PC-9 (cell line): ENCODE measurements around the gene C19orf25.

Experiments
- EZH2 ChIP-seq: fragments of 200-600 bp; sonication (generic); IDR thresholded peaks from 2 replicates; pipeline ENCODE4 v1.8.0; 2017; ENCODE audit warnings: antibody characterized with exemption, low read depth
- TF ChIP-seq, protein P1 (sequence below): fragments of 200-600 bp; sonication (generic); conservative IDR thresholded peaks from 2 replicates; pipeline ENCODE4 v1.6.1; 2017; ENCODE audit warnings: mixed run types, antibody characterized with exemption, mild to moderate bottlenecking, moderate library complexity

DNA sequence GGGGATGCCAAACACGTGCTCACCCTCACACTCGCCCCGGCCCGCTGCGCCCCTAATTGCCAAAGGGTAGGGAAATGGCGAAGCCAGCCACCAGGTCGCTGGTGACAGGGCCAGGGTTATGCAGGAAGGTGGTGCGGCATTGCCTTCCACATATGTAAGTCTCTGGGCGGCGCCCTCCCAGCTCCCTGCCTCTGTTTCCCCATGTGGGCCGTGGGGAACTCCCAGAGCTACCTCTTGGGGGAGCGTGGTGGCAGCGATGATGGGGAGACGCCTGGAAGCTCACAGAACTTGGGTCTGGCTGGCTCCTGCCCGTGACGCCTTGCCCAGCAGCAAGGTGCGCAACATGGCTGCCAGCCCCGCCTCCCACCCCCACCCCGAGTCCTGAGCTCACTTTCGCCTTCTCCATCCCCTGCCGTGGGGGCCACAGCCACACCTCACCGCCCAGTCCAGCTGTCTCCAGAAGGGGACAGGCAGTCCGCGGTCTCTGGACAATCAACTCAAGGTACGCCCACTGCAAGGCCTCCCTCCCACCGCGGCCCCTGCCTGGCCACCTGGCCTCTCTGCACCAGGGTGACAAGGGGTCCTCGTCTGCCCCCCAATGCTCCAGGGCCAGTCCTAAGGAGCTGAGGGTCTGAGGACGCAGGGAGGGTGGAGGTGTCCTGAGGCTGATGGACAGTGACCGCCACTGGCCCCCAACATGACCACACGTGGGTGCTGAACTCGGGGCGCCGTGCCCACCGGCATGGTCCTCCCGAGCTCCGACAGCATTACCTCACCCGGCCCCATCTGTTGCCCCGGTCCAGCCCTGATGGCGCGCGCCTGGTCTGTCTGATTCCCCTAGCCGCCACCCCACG, 6.6 kb downstream of the C19orf25 start:
- no peak for TF ChIP-seq EZH2
- TF ChIP-seq, protein P1, sequence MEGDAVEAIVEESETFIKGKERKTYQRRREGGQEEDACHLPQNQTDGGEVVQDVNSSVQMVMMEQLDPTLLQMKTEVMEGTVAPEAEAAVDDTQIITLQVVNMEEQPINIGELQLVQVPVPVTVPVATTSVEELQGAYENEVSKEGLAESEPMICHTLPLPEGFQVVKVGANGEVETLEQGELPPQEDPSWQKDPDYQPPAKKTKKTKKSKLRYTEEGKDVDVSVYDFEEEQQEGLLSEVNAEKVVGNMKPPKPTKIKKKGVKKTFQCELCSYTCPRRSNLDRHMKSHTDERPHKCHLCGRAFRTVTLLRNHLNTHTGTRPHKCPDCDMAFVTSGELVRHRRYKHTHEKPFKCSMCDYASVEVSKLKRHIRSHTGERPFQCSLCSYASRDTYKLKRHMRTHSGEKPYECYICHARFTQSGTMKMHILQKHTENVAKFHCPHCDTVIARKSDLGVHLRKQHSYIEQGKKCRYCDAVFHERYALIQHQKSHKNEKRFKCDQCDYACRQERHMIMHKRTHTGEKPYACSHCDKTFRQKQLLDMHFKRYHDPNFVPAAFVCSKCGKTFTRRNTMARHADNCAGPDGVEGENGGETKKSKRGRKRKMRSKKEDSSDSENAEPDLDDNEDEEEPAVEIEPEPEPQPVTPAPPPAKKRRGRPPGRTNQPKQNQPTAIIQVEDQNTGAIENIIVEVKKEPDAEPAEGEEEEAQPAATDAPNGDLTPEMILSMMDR = no peak
